Chondrocyte (in vitro differentiated cells): ENCODE results near the gene OLFML1. TPM values are rescaled to one million over a fixed set of nuclear protein-coding genes. Genes with fewer than 3 reads are reported as not detected.

Source experiments
- DNase-seq: peaks from one replicate; pipeline ENCODE4 v3.0.0; 2021; ENCODE audit warnings: mixed read lengths, low spot score
- H3K27ac Mint-ChIP-seq: one replicate; pipeline ENCODE4 v1.8.0; 2021; ENCODE audit warnings: mild to moderate bottlenecking, moderate library complexity, mixed read lengths; ENCODE audit not compliant: unreplicated experiment
- H3K27me3 Mint-ChIP-seq: 2 replicates; pipeline ENCODE4 v1.8.0; 2021; ENCODE audit warnings: low read depth, mixed read lengths
- H3K36me3 Mint-ChIP-seq: 2 replicates; pipeline ENCODE4 v1.8.0; 2021; ENCODE audit warnings: low read depth, mixed read lengths
- H3K4me1 Mint-ChIP-seq: 2 replicates; pipeline ENCODE4 v1.8.0; 2021; ENCODE audit warnings: low read depth, mild to moderate bottlenecking, mixed read lengths
- H3K4me3 Mint-ChIP-seq: one replicate; pipeline ENCODE4 v1.8.0; 2021; ENCODE audit warnings: mild to moderate bottlenecking, moderate library complexity, mixed read lengths; ENCODE audit not compliant: unreplicated experiment
- H3K9me3 Mint-ChIP-seq: 2 replicates; pipeline ENCODE4 v1.8.0; 2021; ENCODE audit warnings: low read depth, mixed read lengths
- CTCF ChIP-seq: fragments of 200-600 bp; sonication (generic); IDR thresholded peaks from 2 replicates; pipeline ENCODE4 v1.5.0; 2021; ENCODE audit warnings: antibody characterized with exemption, mild to moderate bottlenecking, moderate library complexity
- long read RNA-seq: library from polyadenylated mRNA; stranded (forward); transcript quantifications from one replicate; pipeline ENCODE4 v2.0.0, GENCODE V29; 2021
- total RNA-seq: library from RNA; stranded (reverse); gene quantifications from 3 replicates; pipeline ENCODE4 v1.2.1, GENCODE V29; 2021

The OLFML1 gene
- 11.1 to 69.3 TPM (median 12.3 TPM) in 3 replicates for total RNA-seq
- long read RNA-seq, transcript OLFML1-201 (3 exons, 2,792 nt): major isoform, 13 of 23 reads
- long read RNA-seq, partial matches to known transcripts: 1 of 23 reads
- long read RNA-seq, other reads (novel, unspliced or antisense): 5 of 23 reads

GRCh38 chr11:7485186-7486097 is at the start of gene OLFML1:
Gene OLFML1 (plus strand): TSS chr11:7485506. CDS start chr11:7485876, 370 bp downstream.
- peaks cover 38% of the 10 kb centered on the region for H3K4me1 Mint-ChIP-seq
- no peaks in the 10 kb centered on the region for H3K27me3 Mint-ChIP-seq
- H3K4me3 Mint-ChIP-seq: peak within 1 kb of the TSS; percentile 70
- H3K27ac Mint-ChIP-seq: peak within 1 kb of the TSS; percentile 67
- no peak for DNase-seq
- no peaks in the 10 kb centered on the region for H3K9me3 Mint-ChIP-seq
- no peak for TF ChIP-seq CTCF
- H3K36me3 Mint-ChIP-seq: peaks cover 3% of the 10 kb centered on the region

GRCh38 chr11:7436146-7436545 is 49.2 kb upstream of the OLFML1 start:
- no peak for DNase-seq
- Mint-ChIP-seq H3K36me3 (no peaks in the 10 kb centered on the region), H3K27me3 (peaks cover 5% of the 10 kb centered on the region), H3K27ac (no peak overlapping the region), H3K4me3 (no peak overlapping the region), H3K9me3 (no peaks in the 10 kb centered on the region), H3K4me1 (no peaks in the 10 kb centered on the region)
- no peak for TF ChIP-seq CTCF

- Mint-ChIP-seq H3K4me3 (no peak overlapping the region), H3K36me3 (no peaks in the 10 kb centered on the region), H3K4me1 (no peaks in the 10 kb centered on the region), H3K27me3 (peaks cover 5% of the 10 kb centered on the region), H3K27ac (no peak overlapping the region), H3K9me3 (no peaks in the 10 kb centered on the region)
- no peak for TF ChIP-seq CTCF
- no peak for DNase-seq
Observed at GRCh38 chr11:7436657-7437056, 48.6 kb upstream of the OLFML1 start.

DNA sequence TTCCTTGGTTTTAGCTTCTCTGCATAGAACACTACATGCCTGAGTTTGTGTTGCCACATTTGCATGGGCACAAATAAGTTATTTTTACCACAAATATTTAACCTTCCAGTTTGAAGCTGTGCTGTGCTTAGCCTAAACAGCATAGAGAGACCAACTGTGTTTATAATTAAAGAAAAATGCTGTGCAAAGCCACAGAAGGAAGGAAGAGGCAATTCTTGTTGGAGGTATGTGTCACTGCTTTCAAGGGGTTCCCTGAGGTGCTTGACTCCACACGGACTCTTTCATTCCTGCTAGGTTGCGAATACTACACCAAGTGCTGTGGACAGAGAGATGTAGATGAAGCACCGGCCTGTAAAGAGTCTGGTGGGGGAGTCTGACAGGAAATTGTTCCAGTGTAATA is 47.6 kb upstream of the OLFML1 start:
- Mint-ChIP-seq H3K27me3 (peaks cover 5% of the 10 kb centered on the region), H3K36me3 (no peaks in the 10 kb centered on the region), H3K4me3 (no peak overlapping the region), H3K27ac (no peak overlapping the region), H3K4me1 (no peaks in the 10 kb centered on the region), H3K9me3 (no peaks in the 10 kb centered on the region)
- no peak for DNase-seq
- no peak for TF ChIP-seq CTCF

- TF ChIP-seq CTCF: no peak
- no peak for DNase-seq
- Mint-ChIP-seq H3K27ac (no peak overlapping the region), H3K36me3 (no peaks in the 10 kb centered on the region), H3K4me1 (no peaks in the 10 kb centered on the region), H3K9me3 (no peaks in the 10 kb centered on the region), H3K27me3 (peaks cover 7% of the 10 kb centered on the region), H3K4me3 (no peak overlapping the region)
Observed at GRCh38 chr11:7439746-7440320, 45.5 kb upstream of the OLFML1 start.
